ENCODE results near the gene ENHO.

DNA sequence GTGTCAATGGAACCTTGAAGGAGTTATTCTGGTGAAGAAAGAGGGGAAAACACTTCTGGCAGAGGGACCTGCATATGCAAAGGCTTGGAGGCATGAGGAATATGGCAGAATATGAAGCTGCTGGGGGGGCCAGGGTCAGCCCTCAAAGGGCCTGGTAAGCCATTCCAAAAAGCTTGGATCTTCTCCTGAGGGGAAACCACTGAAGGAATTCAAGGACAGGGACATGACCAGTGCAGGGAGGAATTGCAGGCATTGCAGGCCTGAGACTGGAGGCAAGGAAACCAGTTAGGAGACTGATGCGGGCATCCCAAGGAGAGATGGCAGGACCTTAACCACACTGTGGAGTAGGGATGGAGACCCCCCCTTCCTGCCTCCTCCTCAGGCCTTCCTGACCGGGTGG lies 21.4 kb downstream of the ENHO start:
- no peak for TF ChIP-seq EP300 (IDR thresholded peaks at IDR 0.05)
- TF ChIP-seq, protein P1, sequence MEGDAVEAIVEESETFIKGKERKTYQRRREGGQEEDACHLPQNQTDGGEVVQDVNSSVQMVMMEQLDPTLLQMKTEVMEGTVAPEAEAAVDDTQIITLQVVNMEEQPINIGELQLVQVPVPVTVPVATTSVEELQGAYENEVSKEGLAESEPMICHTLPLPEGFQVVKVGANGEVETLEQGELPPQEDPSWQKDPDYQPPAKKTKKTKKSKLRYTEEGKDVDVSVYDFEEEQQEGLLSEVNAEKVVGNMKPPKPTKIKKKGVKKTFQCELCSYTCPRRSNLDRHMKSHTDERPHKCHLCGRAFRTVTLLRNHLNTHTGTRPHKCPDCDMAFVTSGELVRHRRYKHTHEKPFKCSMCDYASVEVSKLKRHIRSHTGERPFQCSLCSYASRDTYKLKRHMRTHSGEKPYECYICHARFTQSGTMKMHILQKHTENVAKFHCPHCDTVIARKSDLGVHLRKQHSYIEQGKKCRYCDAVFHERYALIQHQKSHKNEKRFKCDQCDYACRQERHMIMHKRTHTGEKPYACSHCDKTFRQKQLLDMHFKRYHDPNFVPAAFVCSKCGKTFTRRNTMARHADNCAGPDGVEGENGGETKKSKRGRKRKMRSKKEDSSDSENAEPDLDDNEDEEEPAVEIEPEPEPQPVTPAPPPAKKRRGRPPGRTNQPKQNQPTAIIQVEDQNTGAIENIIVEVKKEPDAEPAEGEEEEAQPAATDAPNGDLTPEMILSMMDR (IDR thresholded peaks at IDR 0.05): no peak
- TF ChIP-seq POLR2A (IDR thresholded peaks at IDR 0.05): no peak

Data from ovary (tissue), 3 donors.